GM20431 (cell line): ENCODE data around the gene ZNF536.
"Not testable (repeated sequence)": the region's sequence is repeated elsewhere in the genome, so short reads cannot be mapped to it uniquely, and the experiment has no call there.

Experiments
- in situ Hi-C: fragments of 300-500 bp; cut with MseI, MboI; formaldehyde crosslinking; loops from one replicate; pipeline ENCODE4 v1.15.0; 2020; ENCODE audit warnings: low sequenced_read_pairs; ENCODE audit not compliant: unreplicated experiment

ZNF536 gene

GRCh38 chr19:30385174-30385573 is 13.0 kb downstream of the ZNF536 start:
- in situ Hi-C loops: no loop called here

- in situ Hi-C loops: no loop called here
Measured at GRCh38 chr19:30385666-30386065, 13.5 kb downstream of the ZNF536 start.

GRCh38 chr19:30386551-30387143 is 14.5 kb downstream of the ZNF536 start:
- in situ Hi-C loops: no loop called here

GRCh38 chr19:30387311-30388115 is 15.3 kb downstream of the ZNF536 start:
- in situ Hi-C loops: no loop called here

GRCh38 chr19:30388327-30388726 is 16.1 kb downstream of the ZNF536 start:
- in situ Hi-C loops: no loop called here

GRCh38 chr19:30388819-30389218 is 16.6 kb downstream of the ZNF536 start:
- in situ Hi-C loops: no loop called here

GRCh38 chr19:30390356-30390988 is 18.3 kb downstream of the ZNF536 start:
- in situ Hi-C loops: no loop called here

GRCh38 chr19:30391052-30391451 is 18.9 kb downstream of the ZNF536 start:
- in situ Hi-C loops: no loop called here

- in situ Hi-C loops: no loop called here
Measured at GRCh38 chr19:30391554-30392551, 19.7 kb downstream of the ZNF536 start.

GRCh38 chr19:30393046-30393445 is 20.9 kb downstream of the ZNF536 start:
- in situ Hi-C loops: no loop called here

GRCh38 chr19:30393729-30394480 is 21.7 kb downstream of the ZNF536 start:
- in situ Hi-C loops: no loop called here

- in situ Hi-C loops: no loop called here
Measured at GRCh38 chr19:30394481-30395151, 22.4 kb downstream of the ZNF536 start.

- in situ Hi-C loops: no loop called here
Measured at GRCh38 chr19:30395283-30395682, 23.1 kb downstream of the ZNF536 start.

GRCh38 chr19:30398539-30398938 is 26.4 kb downstream of the ZNF536 start:
- in situ Hi-C loops: not testable (repeated sequence)

- in situ Hi-C loops: no loop called here
Measured at GRCh38 chr19:30401956-30402355, 29.8 kb downstream of the ZNF536 start.

GRCh38 chr19:30402436-30403202 is 30.4 kb downstream of the ZNF536 start:
- in situ Hi-C loops: no loop called here

GRCh38 chr19:30403203-30403985 is 31.2 kb downstream of the ZNF536 start:
- in situ Hi-C loops: no loop called here
